GM19468 (cell line): ENCODE results near the gene ANKS4B.
"Not testable (repeated sequence)": the region's sequence is repeated elsewhere in the genome, so short reads cannot be mapped to it uniquely, and the experiment has no call there.

Experiments used
- ATAC-seq: cut with Tn5 transposase; IDR thresholded peaks from one replicate; pipeline ENCODE4 v1.9.1; 2021; ENCODE audit warnings: mild to moderate bottlenecking, moderate library complexity, moderate number of reproducible peaks; ENCODE audit not compliant: unreplicated experiment; ENCODE audit errors: extremely low read depth

The ANKS4B gene

GRCh38 chr16:21233521-21234150 lies at the start of gene ANKS4B:
Gene ANKS4B (plus strand): TSS chr16:21233699. CDS start chr16:21233738, 39 bp downstream.
- no peak for ATAC-seq

- ATAC-seq = no peak
Measured at GRCh38 chr16:21183995-21184394, 49.5 kb upstream of the ANKS4B start.

GRCh38 chr16:21184834-21185233 lies 48.7 kb upstream of the ANKS4B start:
- no peak for ATAC-seq

- ATAC-seq = no peak
Measured at GRCh38 chr16:21185659-21186325, 47.7 kb upstream of the ANKS4B start.

GRCh38 chr16:21186326-21186691 lies 47.2 kb upstream of the ANKS4B start:
- ATAC-seq = no peak

GRCh38 chr16:21189311-21189710 lies 44.2 kb upstream of the ANKS4B start:
- no peak for ATAC-seq

GRCh38 chr16:21190013-21190412 lies 43.5 kb upstream of the ANKS4B start:
- ATAC-seq = no peak

GRCh38 chr16:21190599-21190998 lies 42.9 kb upstream of the ANKS4B start:
- ATAC-seq = no peak

GRCh38 chr16:21192991-21193390 lies 40.5 kb upstream of the ANKS4B start:
- ATAC-seq = no peak

- ATAC-seq = no peak
Measured at GRCh38 chr16:21194771-21195301, 38.7 kb upstream of the ANKS4B start.

GRCh38 chr16:21195330-21195729 lies 38.2 kb upstream of the ANKS4B start:
- not testable (repeated sequence) for ATAC-seq

- ATAC-seq = no peak
Measured at GRCh38 chr16:21197112-21197511, 36.4 kb upstream of the ANKS4B start.

GRCh38 chr16:21197621-21198020 lies 35.9 kb upstream of the ANKS4B start:
- ATAC-seq = no peak

GRCh38 chr16:21199607-21200218 lies 33.8 kb upstream of the ANKS4B start:
- no peak for ATAC-seq

- ATAC-seq = no peak
Measured at GRCh38 chr16:21203155-21203797, 30.2 kb upstream of the ANKS4B start.

GRCh38 chr16:21205303-21205702 lies 28.2 kb upstream of the ANKS4B start:
- ATAC-seq = no peak

GRCh38 chr16:21206550-21206949 lies 26.9 kb upstream of the ANKS4B start:
- ATAC-seq = no peak

- no peak for ATAC-seq
Measured at GRCh38 chr16:21208446-21209230, 24.9 kb upstream of the ANKS4B start.

- no peak for ATAC-seq
Measured at GRCh38 chr16:21211486-21211885, 22.0 kb upstream of the ANKS4B start, which contains the start of gene ZP2. Gene ZP2 (minus strand): TSS chr16:21211574. CDS start chr16:21211547, 27 bp downstream.

GRCh38 chr16:21214086-21214485 lies 19.4 kb upstream of the ANKS4B start:
- ATAC-seq = no peak
